Adrenal gland (tissue), 12 donors: Measurements from ENCODE around the gene CCR7. TPM values are rescaled to one million over a fixed set of nuclear protein-coding genes. Genes with fewer than 3 reads are reported as not detected.

ENCODE experiments used
- DNase-seq, 7 donors: peaks; one replicate each; pipeline ENCODE4 v3.0.0-alpha.2; 2019 to 2020
- H3K27ac ChIP-seq, 5 donors: fragments of 200-600 bp; sonication (generic) in 4 of 5; 1 replicate in 3 of 5; 2 replicates in 2 of 5; pipeline versions ENCODE4 v1.5.1 to v1.8.0; 2016 to 2020; ENCODE audit warnings: mild to moderate bottlenecking in 1 of 5
- H3K27me3 ChIP-seq: fragments of 200-600 bp; 2 replicates; pipeline ENCODE4 v1.8.0; 2021
- H3K36me3 ChIP-seq, 2 donors: fragments of 200-600 bp; replicated peaks in 1 of 2; 1 replicate in 1 of 2; 2 replicates in 1 of 2; pipeline versions ENCODE4 v1.5.1 to v1.8.0; 2018 to 2022
- H3K4me1 ChIP-seq, 2 donors: fragments of 200-600 bp; replicated peaks in 1 of 2; 1 replicate in 1 of 2; 2 replicates in 1 of 2; pipeline versions ENCODE4 v1.5.1 to v1.8.0; 2018 to 2021
- H3K4me3 ChIP-seq, 4 donors: fragments of 200-600 bp; sonication (generic) in 3 of 4; one replicate each; pipeline ENCODE4 v1.5.1; 2016 to 2018
- H3K9me3 ChIP-seq, 3 donors: fragments of 200-600 bp; sonication (generic) in 1 of 3; replicated peaks in 1 of 3; 1 replicate in 2 of 3; 2 replicates in 1 of 3; pipeline versions ENCODE4 v1.5.1 to v1.8.0; 2016 to 2021
- CTCF ChIP-seq, 6 experiments: fragments of 450-650 bp in 4 of 6; fragments of 200-600 bp in 2 of 6; sonication (generic) in 1 of 6; IDR thresholded peaks; 1 replicate in 5 of 6; 2 replicates in 1 of 6; pipeline versions ENCODE4 v1.5.1 to v1.8.0; 2016 to 2021; ENCODE audit warnings: antibody characterized with exemption in 6 of 6, mild to moderate bottlenecking in 2 of 6, moderate library complexity in 1 of 6
- POLR2A ChIP-seq, 2 donors: fragments of 450-650 bp; IDR thresholded peaks; one replicate each; pipeline ENCODE4 v1.6.1; 2017; ENCODE audit warnings: antibody characterized with exemption in 2 of 2, mild to moderate bottlenecking in 2 of 2, moderate library complexity in 1 of 2
- WGBS, 4 donors: extraction: QIAGEN DNeasy Blood & Tissue Kit in 2 of 4; methylation state at CpG; one replicate each; pipeline versions ENCODE4 v1.1.5 to v1.1.7; 2013 to 2017; 5-methylcytosine and 5-hydroxymethylcytosine counted together
- intact Hi-C, 2 donors: fragments of 100-400 bp; cut with DNase I; formaldehyde crosslinking; loops; one replicate each; pipeline versions ENCODE4 v1.14.1 to v1.15.0; 2022 to 2023
- polyA plus RNA-seq, 3 donors: library from polyadenylated mRNA; stranded (reverse); fragments of 200-250 nt in 2 of 3; fragments of 350-450 nt in 1 of 3; fragmentation: Illumina TruSeq in 1 of 3; extraction: RNeasy Lipid Tissue Mini Kit (QIAGEN cat#74804) in 1 of 3; gene quantifications; one replicate each; pipeline ENCODE4 v1.2.3, GENCODE V29; 2013 to 2014
- total RNA-seq, 9 donors: library from RNA; depleted of rRNA in 4 of 9; stranded (reverse); fragments of >200 nt in 4 of 9; fragments of 120-200 nt in 1 of 9; fragmentation: NEBNext Ultra II Directional in 1 of 9; extraction: Animal tissue kit (Norgen Biotek cat#: 25700) in 1 of 9; gene quantifications; one replicate each; pipeline versions ENCODE4 v1.1.0 to v1.2.4, GENCODE V29; 2013 to 2023
- donor health status: healthy with polysubstance abuse.
- donor health status: Bipolar disorder and iron deficiency.
- donor health status: DM: yes; HTN: yes; CAD: no.
- donor health status: DM: no; HTN: no; CAD: no.
- donor health status: DM: no; HTN: no; CAD: no.
- donor health status: DM: yes; HTN: yes; CAD: no.

CCR7 gene
- total and polyA plus RNA-seq, 12 donors, result 0.06 to 1.0 (median 0.35) TPM; not detected in 2

GRCh38 chr17:40602445-40603443, 37.5 kb upstream of the CCR7 start:
- no peak overlapping the region for H3K27ac ChIP-seq
- no peak for DNase-seq
- WGBS, 4 donors, result 78 to 88% (median 87%) methylated on average over 19 to 22 of the region's 22 CpGs

GRCh38 chr17:40600486-40601046, 35.3 kb upstream of the CCR7 start:
- intact Hi-C loops, result no loop called here
- WGBS, 4 donors, result 58 to 68% (median 64%) methylated on average over 8 of the region's 8 CpGs
- no peak for TF ChIP-seq POLR2A (IDR thresholded peaks at IDR 0.05)
- no peak for TF ChIP-seq CTCF (IDR thresholded peaks at IDR 0.05)
- H3K36me3 ChIP-seq, result no peaks in the 10 kb centered on the region
- no peak for DNase-seq
- no peak overlapping the region for H3K27ac ChIP-seq
- no peak overlapping the region for H3K4me3 ChIP-seq
- no peaks in the 10 kb centered on the region for H3K27me3 ChIP-seq
- no peaks in the 10 kb centered on the region for H3K4me1 ChIP-seq
- no peaks in the 10 kb centered on the region for H3K9me3 ChIP-seq

More at GRCh38 chr17:40602445-40603443, 37.5 kb upstream of the CCR7 start:
- Histone ChIP-seq H3K36me3 (no peaks in the 10 kb centered on the region), H3K9me3 (no peaks in the 10 kb centered on the region), H3K4me3 (no peak overlapping the region), H3K27me3 (no peaks in the 10 kb centered on the region), H3K4me1 (no peaks in the 10 kb centered on the region)
- no peak for TF ChIP-seq POLR2A (IDR thresholded peaks at IDR 0.05)
- intact Hi-C loops, result no loop called here

- intact Hi-C loops, result no loop called here
- H3K27ac ChIP-seq, result peak overlapping the region in 2 of 5 donors; percentile 50 to 59
- H3K36me3 ChIP-seq, result no peaks in the 10 kb centered on the region
- no peak overlapping the region for H3K4me3 ChIP-seq
- TF ChIP-seq POLR2A (IDR thresholded peaks at IDR 0.05), result no peak
- TF ChIP-seq CTCF (IDR thresholded peaks at IDR 0.05), result no peak
- no peaks in the 10 kb centered on the region for H3K4me1 ChIP-seq
- WGBS, 4 donors, result 55 to 72% (median 62%) methylated on average over 7 of the region's 7 CpGs
- no peaks in the 10 kb centered on the region for H3K9me3 ChIP-seq
- no peaks in the 10 kb centered on the region for H3K27me3 ChIP-seq
- DNase-seq, result no peak
Measured at GRCh38 chr17:40599468-40599763, 34.1 kb upstream of the CCR7 start.

GRCh38 chr17:40598619-40599467, 33.6 kb upstream of the CCR7 start:
- Histone ChIP-seq H3K9me3 (no peaks in the 10 kb centered on the region), H3K27ac (peak overlapping the region in 2 of 5 donors; percentile 7 to 59), H3K4me3 (no peak overlapping the region), H3K4me1 (no peaks in the 10 kb centered on the region), H3K36me3 (no peaks in the 10 kb centered on the region), H3K27me3 (no peaks in the 10 kb centered on the region)
- no peak for TF ChIP-seq CTCF (IDR thresholded peaks at IDR 0.05)
- TF ChIP-seq POLR2A (IDR thresholded peaks at IDR 0.05), result no peak
- intact Hi-C loops, result no loop called here
- 67 to 74% (median 70%) methylated on average over 20 of the region's 20 CpGs for WGBS, 4 donors
- DNase-seq, result peak in 6 of 7 donors; percentile 23 to 74 (median 43)
